Measurements from ENCODE around the gene PDLIM1.

PDLIM1 gene

GRCh38 chr10:95263864-95264226 lies 27.0 kb downstream of the PDLIM1 start:
- no peak for DNase-seq (ENCODE audit: low read depth)

GRCh38 chr10:95262763-95263518 lies 27.9 kb downstream of the PDLIM1 start:
- no peak for DNase-seq (ENCODE audit: low read depth)

GRCh38 chr10:95261926-95262325 lies 28.9 kb downstream of the PDLIM1 start:
- no peak for DNase-seq (ENCODE audit: low read depth)

- DNase-seq (ENCODE audit: low read depth), result no peak
Observed at GRCh38 chr10:95260909-95261552, 29.8 kb downstream of the PDLIM1 start.

GRCh38 chr10:95260397-95260881 lies 30.4 kb downstream of the PDLIM1 start:
- DNase-seq (ENCODE audit: low read depth), result no peak

GRCh38 chr10:95257849-95258248 lies 33.0 kb downstream of the PDLIM1 start:
- DNase-seq (ENCODE audit: low read depth), result no peak

- DNase-seq (ENCODE audit: low read depth), result no peak
Observed at GRCh38 chr10:95256268-95256667, 34.5 kb downstream of the PDLIM1 start.

- no peak for DNase-seq (ENCODE audit: low read depth)
Observed at GRCh38 chr10:95254629-95255028, 36.2 kb downstream of the PDLIM1 start.

GRCh38 chr10:95253686-95254085 lies 37.1 kb downstream of the PDLIM1 start:
- no peak for DNase-seq (ENCODE audit: low read depth)

- DNase-seq (ENCODE audit: low read depth), result no peak
Observed at GRCh38 chr10:95253007-95253406, 37.8 kb downstream of the PDLIM1 start.

- no peak for DNase-seq (ENCODE audit: low read depth)
Observed at GRCh38 chr10:95250856-95251255, 39.9 kb downstream of the PDLIM1 start.

- DNase-seq (ENCODE audit: low read depth), result no peak
Observed at GRCh38 chr10:95249467-95249866, 41.3 kb downstream of the PDLIM1 start.

- DNase-seq (ENCODE audit: low read depth), result no peak
Observed at GRCh38 chr10:95248989-95249388, 41.8 kb downstream of the PDLIM1 start.

- no peak for DNase-seq (ENCODE audit: low read depth)
Observed at GRCh38 chr10:95247881-95248583, 42.8 kb downstream of the PDLIM1 start.

GRCh38 chr10:95247200-95247880 lies 43.5 kb downstream of the PDLIM1 start:
- DNase-seq (ENCODE audit: low read depth), result peak; percentile 86

GRCh38 chr10:95246582-95247051 lies 44.2 kb downstream of the PDLIM1 start:
- peak; percentile 44 for DNase-seq (ENCODE audit: low read depth)

- DNase-seq (ENCODE audit: low read depth), result no peak
Observed at GRCh38 chr10:95245425-95246055, 45.3 kb downstream of the PDLIM1 start.

GRCh38 chr10:95244152-95244551 lies 46.7 kb downstream of the PDLIM1 start:
- DNase-seq (ENCODE audit: low read depth), result no peak

GRCh38 chr10:95243318-95243617 lies 47.5 kb downstream of the PDLIM1 start:
- DNase-seq (ENCODE audit: low read depth), result no peak

GRCh38 chr10:95242581-95243317 lies 48.1 kb downstream of the PDLIM1 start:
- DNase-seq (ENCODE audit: low read depth), result peak; percentile 22

- no peak for DNase-seq (ENCODE audit: low read depth)
Observed at GRCh38 chr10:95241533-95241932, 49.3 kb downstream of the PDLIM1 start.

All from HS-5 (cell line).